HCT116 (cell line): Measurements from ENCODE around the gene GPR62. TPM values are rescaled to one million over a fixed set of nuclear protein-coding genes. Genes with fewer than 3 reads are reported as not detected.

Source experiments
- ATAC-seq: fragments of 200-7000 bp; cut with Tn5 transposase; 2 replicates; pipeline ENCODE4 v1.9.1; 2020; ENCODE audit warnings: mild to moderate bottlenecking, moderate library complexity
- BruUV-seq: library from RNA; stranded (reverse); fragments of 400-500 nt; replicated peaks from 2 replicates; lab custom pipeline; 2021; lab: Mats Ljungman, UMichigan
- CTCF ChIA-PET: fragments of 300-600 bp; sonication (Branson Sonifier 250); formaldehyde crosslinking; loops from one replicate; lab custom pipeline; 2021; ENCODE audit warnings: antibody characterized with exemption; lab: Charles Lee
- POLR2A ChIA-PET: fragments of 300-600, 350-600 bp; sonication (Branson Sonifier 250); formaldehyde crosslinking; loops from one replicate; lab custom pipeline; 2021; ENCODE audit warnings: antibody characterized with exemption; lab: Charles Lee
- RAD21 ChIA-PET, 2 experiments: fragments of 300-600 bp; sonication (Branson Sonifier 250); formaldehyde crosslinking; loops; one replicate each; lab custom pipeline; 2023; ENCODE audit warnings: low total read pairs in 2 of 2; ENCODE audit not compliant: uncharacterized antibody in 2 of 2, unreplicated experiment in 2 of 2, low non-redundant PET in 1 of 2; lab: Charles Lee
- DNase-seq: peaks from one replicate; pipeline ENCODE4 v3.0.0-alpha.2; 2010; ENCODE audit warnings: low read depth, low spot score
- H2AFZ ChIP-seq: fragments of 200-600 bp; shearing (Covaris generic), sonication (generic); 2 replicates; pipeline ENCODE4 v1.6.1; 2017; ENCODE audit warnings: low read depth, mixed run types, mixed read lengths, antibody characterized with exemption, low read length; ENCODE audit not compliant: poor library complexity, severe bottlenecking
- H3K27ac ChIP-seq: 2 replicates; pipeline ENCODE4 v1.5.1; 2012; ENCODE audit warnings: low read depth, low read length
- H3K27me3 ChIP-seq: fragments of 200-600 bp; sonication (generic); 2 replicates; pipeline ENCODE4 v1.6.1; 2016; ENCODE audit warnings: mixed run types, low read length, mixed read lengths; ENCODE audit not compliant: insufficient read depth
- H3K36me3 ChIP-seq, 2 experiments: fragments of 200-500 bp in 1 of 2; fragments of 200-600 bp in 1 of 2; sonication (Bioruptor generic) in 1 of 2; sonication (generic) in 1 of 2; 2 replicates each; pipeline versions ENCODE4 v1.5.1 to v1.6.1; 2014 to 2016; ENCODE audit warnings: low read length in 2 of 2, inconsistent platforms in 1 of 2, mixed read lengths in 1 of 2, mixed run types in 1 of 2; ENCODE audit not compliant: insufficient read depth in 2 of 2, control insufficient read depth in 1 of 2
- H3K4me1 ChIP-seq, 2 experiments: fragments of 200-600 bp in 1 of 2; sonication (generic) in 1 of 2; 2 replicates each; pipeline versions ENCODE4 v1.5.1 to v1.6.1; 2012 to 2017; ENCODE audit warnings: low read length in 2 of 2, inconsistent platforms in 1 of 2, mild to moderate bottlenecking in 1 of 2, mixed read lengths in 1 of 2, mixed run types in 1 of 2, moderate library complexity in 1 of 2; ENCODE audit not compliant: insufficient read depth in 2 of 2, control insufficient read depth in 1 of 2
- H3K4me2 ChIP-seq: fragments of 200-600 bp; sonication (generic); 2 replicates; pipeline ENCODE4 v1.6.1; 2017; ENCODE audit warnings: mixed run types, low read length, mixed read lengths
- H3K4me3 ChIP-seq, 2 experiments: fragments of 200-600 bp in 1 of 2; sonication (generic) in 1 of 2; replicated peaks in 1 of 2; 2 replicates each; pipeline ENCODE4 v1.5.1; 2011 to 2016; ENCODE audit warnings: low read length in 2 of 2, control low read depth in 1 of 2, low read depth in 1 of 2, mild to moderate bottlenecking in 1 of 2, mixed read lengths in 1 of 2, mixed run types in 1 of 2
- H3K79me2 ChIP-seq: fragments of 200-600 bp; sonication (generic); 2 replicates; pipeline ENCODE4 v1.6.1; 2017; ENCODE audit warnings: mild to moderate bottlenecking, mixed run types, low read length, moderate library complexity, mixed read lengths; ENCODE audit not compliant: insufficient read depth
- H3K9ac ChIP-seq: fragments of 200-600 bp; sonication (generic); 2 replicates; pipeline ENCODE4 v1.6.1; 2016; ENCODE audit warnings: low read length, mixed read lengths
- H3K9me2 ChIP-seq: fragments of 200-600 bp; sonication (generic), shearing (Covaris generic); 2 replicates; pipeline ENCODE4 v1.6.1; 2017; ENCODE audit warnings: mixed run types, mild to moderate bottlenecking, moderate library complexity; ENCODE audit not compliant: insufficient read depth
- H3K9me3 ChIP-seq, 2 experiments: fragments of 200-500 bp in 1 of 2; fragments of 200-600 bp in 1 of 2; sonication (Bioruptor generic) in 1 of 2; sonication (generic) in 1 of 2; 2 replicates each; pipeline ENCODE4 v1.6.1; 2014 to 2017; ENCODE audit warnings: low read length in 2 of 2, mixed read lengths in 2 of 2, inconsistent platforms in 1 of 2, low read depth in 1 of 2, mild to moderate bottlenecking in 1 of 2, mixed run types in 1 of 2, moderate library complexity in 1 of 2; ENCODE audit not compliant: control insufficient read depth in 1 of 2, insufficient read depth in 1 of 2
- H4K20me1 ChIP-seq: fragments of 200-600 bp; sonication (generic), shearing (Covaris generic); 2 replicates; pipeline ENCODE4 v1.6.1; 2017; ENCODE audit warnings: mixed run types, mild to moderate bottlenecking, moderate library complexity; ENCODE audit not compliant: insufficient read depth
- CBX3 ChIP-seq: IDR thresholded peaks from 2 replicates; pipeline ENCODE4 v1.6.1; 2012; ENCODE audit warnings: low read depth
- SRF ChIP-seq: IDR thresholded peaks from 2 replicates; pipeline ENCODE4 v1.6.1; 2012; ENCODE audit warnings: low read depth
- TCF7L2 ChIP-seq: IDR thresholded peaks from 2 replicates; pipeline ENCODE4 v1.7.0; 2011; ENCODE audit warnings: borderline replicate concordance, inconsistent platforms; ENCODE audit not compliant: insufficient read depth, insufficient read length; ENCODE audit errors: extremely low read depth
- ZFX ChIP-seq: fragments of 450-650 bp; IDR thresholded peaks from 2 replicates; pipeline ENCODE4 v1.6.1; 2017
- intact Hi-C: fragments of 100-400 bp; cut with micrococcal nuclease; formaldehyde crosslinking; loops from 2 replicates; pipeline ENCODE4 v1.10.0; 2022
- total RNA-seq: library from RNA; stranded (reverse); gene quantifications from one replicate; pipeline ENCODE4 v1.2.1, GENCODE V29; 2021; ENCODE audit not compliant: unreplicated experiment
- TF ChIP-seq, protein P1 (sequence below): IDR thresholded peaks from 2 replicates; pipeline ENCODE4 v1.6.1; 2012
- TF ChIP-seq, protein P2 (sequence below): IDR thresholded peaks from 2 replicates; pipeline ENCODE4 v1.6.1; 2012; ENCODE audit warnings: low read depth
- TF ChIP-seq, protein P3 (sequence below): IDR thresholded peaks from 2 replicates; pipeline ENCODE4 v1.6.1; 2012

The GPR62 gene
- total RNA-seq, 1 experiment from 2014 or later = not detected

DNA sequence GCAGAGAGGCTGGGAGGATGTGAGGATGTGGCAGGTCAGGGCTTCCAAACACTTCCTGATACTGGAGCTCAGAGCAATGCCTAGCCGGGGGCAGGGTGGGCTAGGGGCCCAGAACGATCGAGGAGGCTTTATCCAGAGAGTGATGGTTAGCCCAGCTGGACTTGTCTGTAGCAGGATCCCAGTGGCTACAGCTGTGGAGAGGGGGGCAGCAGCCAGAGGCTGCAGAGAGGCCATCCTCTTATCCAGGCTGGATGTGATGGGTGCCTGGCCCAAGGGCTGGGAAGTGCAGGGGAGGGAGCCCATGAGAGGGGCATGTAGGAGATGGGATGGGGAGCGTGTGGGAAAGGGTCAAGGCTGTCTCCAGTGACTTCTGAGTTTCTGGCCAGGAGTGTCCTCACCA is 8.4 kb upstream of the GPR62 start:
- Histone ChIP-seq H2AFZ (no peak overlapping the region), H3K36me3 (no peaks in the 10 kb centered on the region), H4K20me1 (no peaks in the 10 kb centered on the region), H3K79me2 (no peaks in the 10 kb centered on the region), H3K27me3 (no peaks in the 10 kb centered on the region), H3K27ac (no peak overlapping the region), H3K9me3 (no peaks in the 10 kb centered on the region), H3K4me3 (no peak overlapping the region), H3K9me2 (no peaks in the 10 kb centered on the region), H3K4me2 (no peak overlapping the region), H3K4me1 (peaks cover 11 to 17% of the 10 kb centered on the region in 2 experiments), H3K9ac (no peak overlapping the region)
- RAD21 ChIA-PET = no interaction called here
- no peak for ATAC-seq
- TF ChIP-seq, protein P1, sequence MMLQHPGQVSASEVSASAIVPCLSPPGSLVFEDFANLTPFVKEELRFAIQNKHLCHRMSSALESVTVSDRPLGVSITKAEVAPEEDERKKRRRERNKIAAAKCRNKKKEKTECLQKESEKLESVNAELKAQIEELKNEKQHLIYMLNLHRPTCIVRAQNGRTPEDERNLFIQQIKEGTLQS = no peak
- no peak for TF ChIP-seq CBX3
- no peak for TF ChIP-seq ZFX
- TF ChIP-seq TCF7L2 = no peak
- TF ChIP-seq SRF = no peak
- TF ChIP-seq, protein P2, sequence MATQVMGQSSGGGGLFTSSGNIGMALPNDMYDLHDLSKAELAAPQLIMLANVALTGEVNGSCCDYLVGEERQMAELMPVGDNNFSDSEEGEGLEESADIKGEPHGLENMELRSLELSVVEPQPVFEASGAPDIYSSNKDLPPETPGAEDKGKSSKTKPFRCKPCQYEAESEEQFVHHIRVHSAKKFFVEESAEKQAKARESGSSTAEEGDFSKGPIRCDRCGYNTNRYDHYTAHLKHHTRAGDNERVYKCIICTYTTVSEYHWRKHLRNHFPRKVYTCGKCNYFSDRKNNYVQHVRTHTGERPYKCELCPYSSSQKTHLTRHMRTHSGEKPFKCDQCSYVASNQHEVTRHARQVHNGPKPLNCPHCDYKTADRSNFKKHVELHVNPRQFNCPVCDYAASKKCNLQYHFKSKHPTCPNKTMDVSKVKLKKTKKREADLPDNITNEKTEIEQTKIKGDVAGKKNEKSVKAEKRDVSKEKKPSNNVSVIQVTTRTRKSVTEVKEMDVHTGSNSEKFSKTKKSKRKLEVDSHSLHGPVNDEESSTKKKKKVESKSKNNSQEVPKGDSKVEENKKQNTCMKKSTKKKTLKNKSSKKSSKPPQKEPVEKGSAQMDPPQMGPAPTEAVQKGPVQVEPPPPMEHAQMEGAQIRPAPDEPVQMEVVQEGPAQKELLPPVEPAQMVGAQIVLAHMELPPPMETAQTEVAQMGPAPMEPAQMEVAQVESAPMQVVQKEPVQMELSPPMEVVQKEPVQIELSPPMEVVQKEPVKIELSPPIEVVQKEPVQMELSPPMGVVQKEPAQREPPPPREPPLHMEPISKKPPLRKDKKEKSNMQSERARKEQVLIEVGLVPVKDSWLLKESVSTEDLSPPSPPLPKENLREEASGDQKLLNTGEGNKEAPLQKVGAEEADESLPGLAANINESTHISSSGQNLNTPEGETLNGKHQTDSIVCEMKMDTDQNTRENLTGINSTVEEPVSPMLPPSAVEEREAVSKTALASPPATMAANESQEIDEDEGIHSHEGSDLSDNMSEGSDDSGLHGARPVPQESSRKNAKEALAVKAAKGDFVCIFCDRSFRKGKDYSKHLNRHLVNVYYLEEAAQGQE = no peak
- TF ChIP-seq, protein P3, sequence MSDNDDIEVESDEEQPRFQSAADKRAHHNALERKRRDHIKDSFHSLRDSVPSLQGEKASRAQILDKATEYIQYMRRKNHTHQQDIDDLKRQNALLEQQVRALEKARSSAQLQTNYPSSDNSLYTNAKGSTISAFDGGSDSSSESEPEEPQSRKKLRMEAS = no peak
- POLR2A ChIA-PET = no interaction called here
- intact Hi-C loops = no loop called here
- no peak for DNase-seq
- CTCF ChIA-PET = no interaction called here
- no TSS peak for BruUV-seq
